GM19455 (cell line): Measurements from ENCODE around the gene CAMTA1.

Experiments used
- ATAC-seq: cut with Tn5 transposase; IDR thresholded peaks from one replicate; pipeline ENCODE4 v1.9.1; 2021; ENCODE audit not compliant: unreplicated experiment

Gene CAMTA1

DNA sequence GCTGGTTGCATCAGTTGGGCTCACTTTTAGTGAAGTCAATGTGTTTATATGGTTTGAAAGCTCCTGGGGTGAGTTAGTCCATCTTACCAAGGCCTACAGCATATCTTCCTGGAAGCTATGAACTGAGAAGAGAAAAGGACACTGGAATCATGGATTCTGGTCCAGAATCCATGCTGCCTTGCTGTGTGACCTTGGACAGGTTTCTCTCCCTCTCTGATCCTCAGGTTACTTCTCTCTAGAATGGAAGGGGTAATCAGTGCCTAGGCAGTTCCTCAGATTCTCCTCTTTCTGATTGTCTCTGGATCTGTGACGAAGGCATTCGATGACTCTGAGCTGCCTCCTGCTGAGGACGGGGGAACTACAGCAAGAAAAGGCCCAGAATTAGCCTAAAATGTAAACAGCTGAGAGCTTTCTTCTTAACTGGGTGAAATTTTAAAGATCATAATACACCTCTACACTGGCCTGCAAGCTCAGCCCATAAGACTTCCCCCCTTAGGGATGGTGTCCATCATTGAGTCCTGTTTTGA, 560.9 kb downstream of the CAMTA1 start:
- ATAC-seq, result no peak

DNA sequence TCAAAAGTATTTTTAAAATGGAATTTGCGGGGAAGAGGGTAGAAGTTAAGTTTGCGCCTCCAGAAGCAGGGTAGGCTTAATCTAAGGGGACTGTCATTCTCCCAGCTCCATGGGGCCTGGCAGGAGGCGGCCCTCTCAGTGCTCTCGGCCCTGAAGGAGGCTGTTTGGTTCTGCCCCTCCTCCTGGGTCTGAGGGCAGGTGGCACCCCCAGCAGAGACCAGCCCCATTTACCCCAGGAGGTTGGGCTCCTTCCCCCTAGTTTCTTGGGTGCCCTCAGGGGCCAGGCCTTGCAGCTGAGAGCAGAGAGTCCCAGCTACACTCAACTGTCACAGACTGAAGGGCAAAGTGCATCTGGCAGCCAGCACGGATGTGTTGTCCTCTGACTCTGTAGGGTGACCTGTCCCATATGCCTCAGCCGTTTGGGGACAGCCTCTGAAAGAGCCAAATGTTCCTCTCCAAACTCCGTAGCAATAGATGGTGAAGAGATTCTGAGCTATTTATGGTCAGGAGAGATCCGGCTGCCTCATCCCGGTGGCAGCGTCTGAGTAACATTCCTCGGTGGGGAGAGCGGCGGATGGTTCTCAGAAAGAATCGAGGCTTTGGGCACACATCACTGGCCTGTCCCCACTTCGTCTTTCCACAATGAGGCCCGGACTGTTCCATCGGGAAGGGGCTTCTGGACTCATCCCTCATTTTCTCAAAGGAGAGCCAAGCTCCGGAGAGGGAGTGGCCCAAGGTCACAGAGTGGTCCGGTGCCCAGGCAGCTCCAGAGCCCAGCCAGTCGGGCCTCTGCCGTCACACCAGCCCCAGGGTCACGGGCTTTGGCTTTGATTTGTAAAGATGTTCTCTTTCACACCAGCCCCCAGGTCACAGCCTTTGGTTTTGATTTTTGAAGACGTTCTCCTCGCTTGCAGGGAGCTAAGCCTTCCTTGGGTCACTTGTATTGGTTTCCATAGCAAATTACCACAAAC, 561.6 kb downstream of the CAMTA1 start:
- ATAC-seq, result no peak

DNA sequence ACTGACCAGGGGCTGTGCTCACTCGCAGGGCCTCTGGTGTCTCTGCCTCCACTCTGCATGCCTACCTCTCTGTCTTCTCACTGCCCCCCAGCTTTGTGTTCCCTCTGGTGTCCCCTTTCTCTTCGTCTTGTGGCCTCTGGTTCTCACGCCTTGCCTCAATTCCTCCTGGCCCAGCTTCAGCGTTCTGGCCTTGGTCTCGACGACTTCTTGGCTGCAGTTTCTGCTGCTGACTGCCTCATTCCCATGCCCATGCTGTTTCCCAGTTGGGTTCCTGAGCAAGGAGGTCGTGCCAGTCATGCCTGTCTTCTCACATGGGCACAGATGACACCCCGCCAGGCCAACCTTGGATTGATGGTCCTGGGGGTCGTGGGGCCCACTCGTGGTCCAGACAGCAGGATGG, 562.8 kb downstream of the CAMTA1 start:
- no peak for ATAC-seq

DNA sequence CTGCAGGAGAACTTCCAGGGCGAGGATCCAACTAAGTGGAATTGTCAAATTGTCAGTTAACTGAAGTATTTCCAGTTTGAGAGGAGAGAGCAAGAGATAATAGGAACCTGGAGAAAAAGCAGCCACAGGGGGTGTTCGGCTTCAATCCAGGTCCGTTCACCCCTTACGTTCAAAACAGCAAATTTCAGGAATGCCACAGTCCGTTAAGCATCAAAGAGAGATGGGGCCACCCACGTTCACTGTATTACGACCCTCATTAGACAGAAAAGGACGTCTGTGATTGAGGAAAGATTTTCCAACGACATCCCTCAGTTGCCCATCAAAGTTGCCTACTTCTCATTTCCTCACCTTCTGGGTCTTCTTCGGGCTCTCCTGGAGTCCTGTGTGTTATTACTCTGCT, 563.3 kb downstream of the CAMTA1 start:
- ATAC-seq, result no peak

DNA sequence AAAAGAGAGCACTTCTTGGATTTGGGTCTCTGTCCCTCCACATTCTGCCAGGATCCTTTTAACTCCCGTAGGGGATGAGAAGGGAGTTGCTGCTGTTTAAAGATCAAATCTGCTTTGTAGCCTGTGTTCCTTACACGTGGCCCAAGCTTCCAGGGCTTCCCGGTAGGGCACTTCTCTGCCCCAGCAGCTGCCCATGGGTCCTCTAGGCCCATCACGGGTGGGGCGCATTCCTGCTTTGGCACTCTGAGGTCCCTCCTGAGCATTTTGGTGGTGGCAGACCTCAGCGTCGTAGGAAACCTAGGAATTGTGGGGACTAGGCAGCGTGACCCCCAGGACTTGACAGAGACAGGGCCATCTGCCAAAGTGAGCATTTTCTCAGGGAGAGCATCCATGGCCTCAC, 565.5 kb downstream of the CAMTA1 start:
- ATAC-seq, result no peak

DNA sequence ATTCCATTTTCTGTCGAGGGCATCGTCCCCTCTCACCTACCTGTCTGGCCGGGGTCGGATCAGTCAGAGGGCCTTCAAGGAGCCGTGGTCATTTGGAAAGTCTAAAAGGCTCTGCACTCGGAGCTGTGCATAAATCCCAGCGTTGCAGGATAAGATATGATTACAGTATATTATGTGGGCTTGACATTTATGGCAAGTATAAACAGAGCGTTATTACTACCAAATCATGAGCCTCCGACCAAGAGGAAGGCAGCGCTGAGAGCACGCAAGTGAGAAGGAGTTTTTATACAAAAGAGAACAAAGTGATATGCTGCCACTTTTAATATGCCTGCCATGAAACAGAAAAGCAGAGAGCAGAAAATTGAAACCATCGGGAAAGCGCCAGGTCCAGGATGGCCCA, 566.4 kb downstream of the CAMTA1 start:
- no peak for ATAC-seq

DNA sequence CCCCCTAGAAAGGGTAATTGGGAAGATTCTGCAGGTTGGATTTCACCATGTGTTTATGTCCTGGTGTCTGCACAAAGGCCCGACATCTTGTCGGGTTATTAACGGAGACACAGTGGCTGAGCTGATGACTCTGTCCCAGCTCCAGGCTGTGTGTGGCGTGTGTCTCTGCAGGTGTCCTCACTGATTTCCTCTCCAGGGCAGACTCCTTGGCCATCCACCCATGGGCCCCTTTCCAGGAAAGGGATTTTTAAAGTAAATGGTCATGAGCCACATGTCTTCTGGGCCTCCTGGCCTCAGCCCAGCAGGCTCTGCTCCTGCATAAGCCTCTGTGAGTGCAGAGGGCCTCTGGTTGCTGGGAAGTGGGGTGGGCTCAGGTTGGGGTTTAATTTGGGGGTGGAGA, 567.1 kb downstream of the CAMTA1 start:
- no peak for ATAC-seq

DNA sequence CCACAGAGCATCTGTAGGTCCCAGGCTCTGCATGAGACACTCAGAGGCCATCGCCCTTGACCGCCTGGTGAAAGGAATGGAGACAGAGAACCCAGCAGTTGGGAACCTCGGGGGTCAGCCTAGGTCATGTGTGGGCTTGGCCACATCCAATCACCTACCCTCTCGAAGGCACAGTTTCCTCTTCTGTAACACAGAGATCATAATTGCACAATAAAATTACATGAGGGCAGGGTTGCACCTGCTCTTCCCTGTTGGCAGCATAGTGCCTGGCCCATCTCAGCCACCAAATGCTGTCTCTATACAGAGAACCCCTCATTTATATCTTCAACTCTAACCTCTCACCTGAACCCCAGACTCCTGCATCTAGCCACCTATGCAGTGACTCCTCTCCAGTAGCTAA, 567.7 kb downstream of the CAMTA1 start:
- ATAC-seq, result no peak

DNA sequence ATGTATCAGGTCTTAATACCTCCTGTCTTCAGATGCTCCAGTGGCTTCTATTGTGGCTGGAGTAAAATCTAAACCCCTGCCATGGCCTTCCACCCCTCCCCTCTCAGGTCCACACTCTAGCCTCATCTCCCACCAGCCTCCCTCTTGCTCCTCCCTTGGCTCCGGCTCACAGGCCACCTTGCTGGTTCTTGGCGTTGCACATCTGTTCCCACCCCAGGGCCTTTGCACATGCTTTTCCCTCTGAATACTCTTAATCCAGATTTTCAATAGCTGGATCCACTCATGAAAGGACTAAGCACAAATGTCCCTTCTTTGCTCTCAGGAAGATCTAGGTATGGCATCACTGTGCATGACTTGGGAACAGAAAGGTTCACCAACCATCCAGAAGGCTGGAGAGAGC, 570.4 kb downstream of the CAMTA1 start:
- ATAC-seq, result no peak

DNA sequence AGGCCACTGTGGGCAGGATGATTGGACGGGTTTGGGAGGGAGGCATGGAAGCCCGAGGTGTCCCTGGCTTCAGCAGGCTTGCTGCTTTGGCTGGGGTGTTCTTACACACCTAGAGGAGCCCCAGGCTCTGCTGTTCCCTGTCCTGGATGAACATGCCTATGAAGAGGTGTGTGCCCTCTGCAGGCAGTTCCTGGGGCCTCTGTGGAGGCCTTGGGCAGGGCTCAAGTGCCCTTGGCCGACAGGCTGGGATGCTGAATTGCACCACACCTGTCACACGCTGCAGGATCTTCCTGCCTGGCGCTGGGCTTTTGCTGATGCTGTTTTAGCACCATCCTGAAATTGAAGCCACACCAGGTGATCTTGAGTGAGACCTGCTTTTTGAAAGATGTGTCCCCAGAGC, 570.8 kb downstream of the CAMTA1 start:
- no peak for ATAC-seq

DNA sequence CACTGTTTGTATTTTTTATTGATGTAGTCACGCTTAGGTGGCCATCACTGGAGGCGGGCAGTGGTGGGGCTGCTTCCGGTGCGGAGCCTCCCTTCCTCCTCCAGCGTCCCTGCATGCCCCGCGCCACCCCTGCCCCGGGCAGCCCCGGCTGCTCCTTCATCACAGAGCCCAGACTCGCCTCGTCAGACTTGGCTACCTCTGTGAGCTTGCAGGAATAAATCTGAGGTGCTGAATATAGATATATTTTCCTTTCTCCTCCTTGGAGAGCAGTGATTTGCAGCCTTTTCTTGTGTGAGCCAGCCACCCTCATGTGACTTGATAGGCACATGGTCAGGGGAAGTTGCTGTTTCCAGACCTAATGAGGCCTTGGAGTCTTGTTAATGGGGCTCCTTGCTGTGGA, 573.2 kb downstream of the CAMTA1 start:
- ATAC-seq, result no peak

DNA sequence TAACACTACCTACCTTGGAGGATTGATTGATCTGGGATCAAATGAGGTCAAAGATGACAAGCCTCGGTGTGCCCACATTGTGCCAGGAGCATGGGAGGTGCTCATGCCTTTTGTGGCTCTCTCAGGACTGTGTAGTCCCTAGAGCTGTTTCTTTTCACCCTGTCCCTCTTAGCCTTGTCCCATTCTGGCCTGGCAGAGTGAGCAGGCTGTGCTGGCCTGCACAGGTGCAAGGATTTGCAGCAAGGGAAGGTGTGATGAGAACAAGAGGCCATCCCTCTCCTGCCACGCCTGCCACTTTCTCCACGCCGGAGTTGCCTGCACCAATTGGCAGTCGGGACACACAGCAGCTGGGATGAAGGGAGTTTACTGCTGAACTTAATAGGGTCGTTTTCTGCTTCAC, 575.3 kb downstream of the CAMTA1 start:
- no peak for ATAC-seq

DNA sequence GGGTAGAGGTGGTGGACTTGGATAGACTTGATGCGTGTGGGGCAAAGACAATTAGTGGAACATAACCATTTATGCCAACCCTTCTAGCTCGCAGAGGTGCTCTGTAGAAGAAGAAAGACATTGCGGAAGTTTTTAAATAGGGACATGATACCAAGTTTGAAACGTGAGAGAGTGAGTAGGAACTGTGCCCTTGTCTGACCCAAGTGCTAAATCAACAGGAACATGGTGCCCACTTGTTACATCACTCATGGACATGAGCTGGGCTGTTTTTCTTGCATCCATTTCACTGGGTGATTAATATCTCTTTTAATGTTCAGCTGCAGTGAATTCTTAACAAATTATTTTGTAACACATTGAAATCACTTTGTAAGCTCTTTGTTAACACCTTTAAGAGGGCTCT, 577.7 kb downstream of the CAMTA1 start:
- ATAC-seq, result no peak

DNA sequence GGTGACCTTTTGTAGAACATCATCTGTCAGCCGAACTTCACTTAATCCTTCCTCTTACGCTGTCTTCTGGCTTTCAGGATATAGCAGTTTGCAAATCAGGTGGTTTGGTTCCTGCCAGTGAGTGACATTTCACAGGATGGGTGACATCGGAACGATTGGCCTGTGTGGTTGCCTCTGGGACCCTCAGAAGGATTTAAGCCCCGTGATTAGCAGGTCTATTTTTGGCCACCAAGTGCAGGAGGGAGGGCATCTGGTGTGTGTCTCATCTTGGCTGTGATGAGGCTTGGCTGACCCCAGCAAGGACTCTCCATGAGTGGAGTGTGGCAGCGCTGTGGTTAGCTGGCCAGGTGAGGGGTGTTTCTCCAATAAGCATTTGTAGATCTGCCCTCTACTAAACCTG, 578.2 kb downstream of the CAMTA1 start:
- ATAC-seq, result no peak

DNA sequence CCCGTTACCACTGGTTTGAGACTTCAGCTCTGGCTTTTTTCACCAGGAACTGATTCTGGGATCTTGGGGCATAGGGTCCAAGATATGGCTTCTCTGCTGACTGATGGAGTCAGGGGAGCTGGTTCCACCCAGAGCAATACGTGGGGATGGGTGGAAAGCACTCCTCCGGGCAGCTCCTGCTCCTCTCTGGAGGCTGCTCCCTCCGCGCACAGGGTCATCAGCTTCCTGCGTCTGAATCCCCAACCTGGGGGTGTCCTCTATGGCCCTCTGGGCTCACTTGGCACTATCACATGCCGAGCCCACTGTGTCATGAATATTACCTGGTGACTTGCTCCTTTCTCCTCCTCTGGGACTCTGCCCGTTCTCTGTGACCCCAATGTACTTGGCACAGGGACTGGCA, 580.5 kb downstream of the CAMTA1 start:
- ATAC-seq, result no peak

DNA sequence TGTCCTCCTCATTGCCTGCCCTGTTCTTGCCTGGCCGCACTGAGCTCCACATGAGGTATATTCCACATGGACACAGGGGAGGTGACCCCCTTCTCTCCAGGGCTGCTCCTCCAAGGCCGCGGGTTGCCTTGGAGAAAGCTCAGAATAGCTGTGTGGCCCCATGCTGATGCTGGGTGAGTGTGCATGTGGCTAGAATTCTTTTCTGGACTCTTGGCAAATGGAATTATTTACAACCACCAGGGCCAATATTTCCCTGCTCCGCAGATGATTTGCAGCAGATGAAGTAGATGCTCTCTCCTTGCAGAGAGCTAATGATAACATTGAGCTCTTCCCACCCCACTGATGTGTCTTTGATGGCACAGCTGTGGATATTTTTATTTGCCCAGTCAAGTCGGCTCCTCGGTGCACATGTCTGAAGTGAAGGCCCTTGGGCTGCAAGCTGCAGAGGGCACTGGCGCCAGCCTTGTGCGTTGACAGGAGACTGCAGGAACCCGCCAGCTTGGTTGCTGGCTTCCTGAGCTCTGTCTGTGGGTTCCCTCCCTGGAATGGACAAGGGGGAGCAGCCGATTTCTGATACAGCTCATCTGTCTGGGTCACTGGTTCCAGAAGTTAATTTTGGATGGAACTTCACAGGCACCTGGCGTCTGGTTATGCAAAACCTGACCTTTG, 581.2 kb downstream of the CAMTA1 start:
- ATAC-seq, result no peak

DNA sequence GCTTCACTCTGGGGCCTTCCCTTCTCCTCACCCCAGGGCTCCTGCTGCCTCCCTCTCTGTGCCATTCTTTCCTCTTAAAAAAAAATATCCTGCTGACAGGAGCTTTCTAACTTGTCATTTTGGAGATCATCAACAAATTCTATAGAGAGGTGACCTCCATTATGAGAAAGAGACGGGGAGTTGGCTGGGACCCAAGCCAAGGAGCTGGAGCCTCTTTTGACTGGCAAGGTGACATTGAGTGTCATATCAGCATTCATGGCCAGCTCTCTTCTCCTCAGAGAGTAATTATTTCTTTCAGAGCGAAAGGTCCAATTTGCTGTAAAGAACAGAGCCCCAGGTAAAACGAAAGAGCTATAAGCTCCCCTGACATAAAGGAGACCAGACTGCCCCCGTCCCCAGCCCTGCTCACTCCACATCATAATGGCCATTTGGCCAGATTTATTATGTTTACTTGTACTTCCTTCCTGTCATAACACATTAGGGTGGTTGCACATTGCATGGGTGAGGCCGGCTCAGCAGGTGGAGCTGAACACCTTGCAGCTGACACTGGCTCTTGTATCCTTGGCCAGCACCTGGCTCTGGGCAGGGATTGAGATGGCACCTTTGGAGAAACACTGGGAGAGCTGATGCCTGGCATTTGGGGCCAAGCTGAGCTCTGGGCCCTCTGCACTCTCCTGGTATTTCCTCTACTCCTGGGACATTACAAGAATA, 581.9 kb downstream of the CAMTA1 start:
- no peak for ATAC-seq

DNA sequence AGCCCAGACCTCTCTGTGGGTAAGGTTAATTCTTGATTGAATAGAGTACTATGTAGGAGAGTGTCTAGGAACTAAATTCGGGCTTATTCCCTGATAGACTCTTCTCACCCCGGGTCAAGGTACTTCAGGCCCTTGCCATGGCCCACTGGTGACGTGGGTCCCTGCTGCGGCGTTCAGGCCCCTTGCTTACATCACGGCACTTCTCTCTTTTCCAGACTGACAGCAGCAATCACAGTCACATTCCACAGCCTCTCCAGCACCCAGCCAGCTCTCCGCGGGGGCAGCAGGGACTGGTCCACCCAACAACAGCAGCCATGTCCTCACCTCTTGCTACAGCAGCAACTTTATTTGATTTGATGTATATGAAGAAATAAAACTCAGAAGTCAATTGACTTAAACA, 584.6 kb downstream of the CAMTA1 start:
- ATAC-seq, result no peak

DNA sequence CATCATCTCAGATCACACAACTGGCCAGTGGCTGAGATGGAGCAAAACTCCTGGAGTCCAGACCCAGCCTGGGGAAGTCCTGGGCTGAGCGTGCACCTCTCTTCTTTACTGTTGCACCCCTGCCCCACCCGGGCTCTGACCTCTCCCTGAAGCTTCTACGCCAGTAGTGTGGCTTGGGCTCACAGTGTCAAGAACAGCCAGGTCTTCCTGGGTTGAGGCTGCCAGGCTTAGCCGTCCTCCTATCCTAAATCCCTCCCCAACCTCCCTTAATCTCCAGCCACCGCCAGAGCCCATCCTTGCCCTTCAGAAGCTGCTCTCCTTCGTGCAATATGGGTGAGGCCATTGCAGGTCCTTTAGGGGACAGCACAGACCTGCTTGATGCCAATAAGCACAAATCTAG, 586.7 kb downstream of the CAMTA1 start:
- ATAC-seq, result no peak

DNA sequence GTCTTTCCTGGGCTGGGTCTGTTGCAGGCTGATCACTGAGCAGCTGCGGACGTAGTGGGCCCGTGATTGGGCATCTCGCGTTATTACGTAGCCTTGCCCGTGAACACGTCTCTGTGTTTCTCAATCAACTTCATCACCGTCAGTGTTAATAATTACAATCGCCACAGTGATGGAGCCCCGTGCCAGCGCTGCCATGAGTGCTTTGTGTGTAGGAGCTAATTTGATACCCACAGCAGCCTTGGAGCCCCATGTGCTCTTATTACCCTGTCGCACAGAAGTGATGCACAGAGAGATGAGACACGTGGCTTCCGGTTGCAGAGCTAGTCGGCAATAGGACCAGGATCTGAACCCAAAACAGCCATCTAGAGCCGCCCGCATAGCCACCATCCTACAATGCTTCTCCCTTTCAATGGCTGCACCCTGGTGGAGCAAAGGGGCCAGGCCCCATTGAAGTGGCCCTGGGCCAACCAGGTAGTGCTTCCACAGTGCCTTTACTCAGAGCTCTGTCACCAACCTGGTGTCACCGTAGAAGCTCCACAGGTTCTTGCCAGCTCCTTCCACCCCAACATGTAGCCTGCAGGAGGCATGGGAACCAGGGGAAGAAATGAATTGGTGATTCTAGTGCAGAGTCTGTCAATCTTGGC, 587.3 kb downstream of the CAMTA1 start:
- no peak for ATAC-seq

DNA sequence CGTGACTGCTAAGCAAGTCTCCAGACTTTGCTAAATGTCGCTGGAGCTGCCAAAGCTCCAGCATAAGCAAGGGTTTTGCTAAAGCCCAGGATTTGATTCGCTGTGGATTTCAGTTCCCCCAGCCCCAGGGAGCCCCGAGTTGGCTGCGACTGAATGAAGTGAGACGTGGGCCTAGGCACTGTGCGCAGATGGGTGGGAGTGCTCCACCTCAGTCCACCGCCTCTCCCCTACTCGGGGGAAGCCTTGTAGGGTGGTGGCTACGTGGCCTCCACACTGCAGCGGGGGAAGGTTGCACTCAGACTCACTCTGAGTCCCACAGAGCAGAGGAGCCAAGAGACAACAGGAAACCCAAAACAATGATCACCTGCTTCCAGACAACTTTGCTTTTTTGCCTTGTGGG, 588.0 kb downstream of the CAMTA1 start:
- no peak for ATAC-seq
